Type B pancreatic cell (in vitro differentiated cells): ENCODE data around the gene ORAI2. TPM values are rescaled to one million over a fixed set of nuclear protein-coding genes. Genes with fewer than 3 reads are reported as not detected.

Experiments used
- DNase-seq: peaks from one replicate; pipeline ENCODE4 v3.0.0; 2021; ENCODE audit warnings: mixed read lengths; ENCODE audit not compliant: unreplicated experiment; ENCODE audit errors: extremely low spot score
- H3K27ac Mint-ChIP-seq: 2 replicates; pipeline ENCODE4 v1.8.0; 2021; ENCODE audit warnings: mild to moderate bottlenecking, mixed read lengths
- H3K27me3 Mint-ChIP-seq: 2 replicates; pipeline ENCODE4 v1.8.0; 2021; ENCODE audit warnings: mixed read lengths
- H3K36me3 Mint-ChIP-seq: 2 replicates; pipeline ENCODE4 v1.8.0; 2021; ENCODE audit warnings: mixed read lengths
- H3K4me1 Mint-ChIP-seq: one replicate; pipeline ENCODE4 v1.8.0; 2021; ENCODE audit warnings: mixed read lengths; ENCODE audit not compliant: unreplicated experiment
- H3K4me3 Mint-ChIP-seq: 2 replicates; pipeline ENCODE4 v1.8.0; 2021; ENCODE audit warnings: mild to moderate bottlenecking, mixed read lengths
- H3K9me3 Mint-ChIP-seq: 2 replicates; pipeline ENCODE4 v1.8.0; 2021; ENCODE audit warnings: mixed read lengths
- long read RNA-seq: library from polyadenylated mRNA; unstranded; transcript quantifications from one replicate; pipeline ENCODE4 v2.0.0, GENCODE V29; 2020
- total RNA-seq: library from RNA; stranded (reverse); gene quantifications from 2 replicates; pipeline ENCODE4 v1.2.1, GENCODE V29; 2021; ENCODE audit warnings: low replicate concordance
- TF ChIP-seq, protein P1 (sequence below): fragments of 200-600 bp; sonication (generic); conservative IDR thresholded peaks from 2 replicates; pipeline ENCODE4 v1.5.0; 2021; ENCODE audit warnings: antibody characterized with exemption, mild to moderate bottlenecking

ORAI2 gene
- total RNA-seq: 23.1 and 34.9 TPM in 2 replicates
- long read RNA-seq, partial matches to known transcripts: 0 of 4 reads
- long read RNA-seq, other reads (novel, unspliced or antisense): 2 of 4 reads

DNA sequence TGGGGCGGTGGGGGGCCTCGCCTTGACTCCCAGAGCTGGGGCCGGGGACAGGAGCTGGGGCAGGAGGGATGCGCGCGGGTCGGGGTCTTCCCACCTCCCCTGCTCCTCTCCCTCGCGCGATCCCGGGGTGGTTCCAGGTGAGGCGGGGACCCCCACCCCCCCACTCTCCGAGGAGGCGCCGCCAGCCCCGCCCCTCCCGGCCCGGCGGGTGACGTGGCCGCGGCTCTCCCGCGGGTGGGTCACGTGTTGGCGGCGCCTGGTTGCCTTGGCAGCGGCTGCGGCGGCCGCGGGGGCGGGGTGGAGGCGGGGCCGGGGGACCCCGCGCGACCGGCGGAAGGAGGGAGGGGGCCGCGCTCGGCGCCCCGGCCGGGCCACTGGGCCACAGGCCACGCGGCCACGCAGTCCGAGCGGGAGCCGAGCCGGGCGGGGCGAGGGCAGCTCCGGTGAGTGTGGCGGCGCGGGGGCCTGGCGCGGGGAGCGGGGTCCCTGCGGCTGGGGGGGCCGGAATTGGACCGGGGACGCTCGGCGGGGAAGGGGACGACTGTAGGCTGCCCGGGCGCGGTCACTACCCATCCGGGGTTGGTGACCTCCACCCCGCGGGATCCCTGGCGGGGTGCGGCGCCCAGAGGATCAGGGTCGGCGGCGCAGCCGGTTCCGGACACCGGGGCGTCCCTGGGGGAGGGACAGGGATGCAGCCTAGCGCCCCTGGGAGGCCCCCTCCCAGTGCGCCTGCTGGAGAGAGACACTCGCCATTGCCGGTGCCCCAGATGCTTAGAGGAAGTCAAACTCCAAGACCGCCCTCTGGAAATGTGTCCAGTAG, at the start of gene ORAI2:
Gene ORAI2, plus strand, starts transcription at position 357 of the 820 bp plus-strand sequence. CDS start 5,382 bp downstream, outside the sequence.
- peak within 1 kb of the TSS; percentile 90 for H3K4me3 Mint-ChIP-seq
- TF ChIP-seq, protein P1, sequence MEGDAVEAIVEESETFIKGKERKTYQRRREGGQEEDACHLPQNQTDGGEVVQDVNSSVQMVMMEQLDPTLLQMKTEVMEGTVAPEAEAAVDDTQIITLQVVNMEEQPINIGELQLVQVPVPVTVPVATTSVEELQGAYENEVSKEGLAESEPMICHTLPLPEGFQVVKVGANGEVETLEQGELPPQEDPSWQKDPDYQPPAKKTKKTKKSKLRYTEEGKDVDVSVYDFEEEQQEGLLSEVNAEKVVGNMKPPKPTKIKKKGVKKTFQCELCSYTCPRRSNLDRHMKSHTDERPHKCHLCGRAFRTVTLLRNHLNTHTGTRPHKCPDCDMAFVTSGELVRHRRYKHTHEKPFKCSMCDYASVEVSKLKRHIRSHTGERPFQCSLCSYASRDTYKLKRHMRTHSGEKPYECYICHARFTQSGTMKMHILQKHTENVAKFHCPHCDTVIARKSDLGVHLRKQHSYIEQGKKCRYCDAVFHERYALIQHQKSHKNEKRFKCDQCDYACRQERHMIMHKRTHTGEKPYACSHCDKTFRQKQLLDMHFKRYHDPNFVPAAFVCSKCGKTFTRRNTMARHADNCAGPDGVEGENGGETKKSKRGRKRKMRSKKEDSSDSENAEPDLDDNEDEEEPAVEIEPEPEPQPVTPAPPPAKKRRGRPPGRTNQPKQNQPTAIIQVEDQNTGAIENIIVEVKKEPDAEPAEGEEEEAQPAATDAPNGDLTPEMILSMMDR: no peak
- peak within 1 kb of the TSS; percentile 90 for H3K27ac Mint-ChIP-seq
- no peaks in the 10 kb centered on the region for H3K27me3 Mint-ChIP-seq
- peak; percentile 86 for DNase-seq
- H3K36me3 Mint-ChIP-seq: no peaks in the 10 kb centered on the region
- peaks cover 11% of the 10 kb centered on the region for H3K4me1 Mint-ChIP-seq
- no peaks in the 10 kb centered on the region for H3K9me3 Mint-ChIP-seq

DNA sequence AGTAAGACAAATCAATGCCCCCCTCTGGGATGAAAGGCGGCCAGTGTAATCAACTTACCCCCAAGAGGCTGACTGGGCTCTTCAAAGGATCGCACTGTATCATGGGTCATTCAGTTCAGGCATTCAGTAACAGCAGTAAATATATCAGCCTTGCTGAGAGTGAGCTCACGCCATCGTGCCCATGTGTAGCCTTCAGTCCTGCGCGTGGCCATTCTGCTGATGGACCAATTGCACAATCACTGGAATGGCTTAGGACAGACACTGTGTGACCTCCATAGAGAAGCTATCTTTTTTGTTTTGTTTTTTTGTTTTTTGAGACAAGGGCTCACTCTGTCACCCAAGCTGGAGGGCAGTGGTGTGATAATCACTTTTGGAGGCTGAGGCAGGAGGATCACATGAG, 46.3 kb upstream of the ORAI2 start:
- no peaks in the 10 kb centered on the region for H3K36me3 Mint-ChIP-seq
- H3K27ac Mint-ChIP-seq: no peak overlapping the region
- no peak for DNase-seq
- no peaks in the 10 kb centered on the region for H3K9me3 Mint-ChIP-seq
- TF ChIP-seq, protein P1: no peak
- no peaks in the 10 kb centered on the region for H3K4me1 Mint-ChIP-seq
- no peak overlapping the region for H3K4me3 Mint-ChIP-seq
- no peaks in the 10 kb centered on the region for H3K27me3 Mint-ChIP-seq

DNA sequence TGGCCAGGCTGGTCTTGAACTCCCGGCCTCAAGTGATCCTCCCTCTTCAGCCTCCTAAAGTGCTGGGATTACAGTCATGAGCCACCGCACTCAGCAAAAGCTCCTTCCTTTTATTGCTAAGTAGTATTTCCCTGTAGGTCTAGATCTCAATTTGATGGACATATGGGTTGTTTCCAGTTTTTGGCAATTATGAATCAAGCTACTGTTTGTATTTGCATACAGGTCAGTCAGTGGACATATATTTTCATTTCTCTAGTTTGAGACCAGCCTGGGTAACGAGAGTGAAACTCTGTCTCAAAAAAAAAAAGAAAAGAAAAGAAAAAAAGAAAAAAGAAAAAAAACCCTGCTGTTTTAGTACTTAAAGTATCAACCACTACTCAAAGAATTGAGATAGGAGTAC, 43.6 kb upstream of the ORAI2 start:
- Mint-ChIP-seq H3K27ac (no peak overlapping the region), H3K4me1 (no peaks in the 10 kb centered on the region), H3K36me3 (peaks cover 4% of the 10 kb centered on the region), H3K4me3 (no peak overlapping the region), H3K9me3 (no peaks in the 10 kb centered on the region), H3K27me3 (no peaks in the 10 kb centered on the region)
- DNase-seq: no peak
- TF ChIP-seq, protein P1: no peak

DNA sequence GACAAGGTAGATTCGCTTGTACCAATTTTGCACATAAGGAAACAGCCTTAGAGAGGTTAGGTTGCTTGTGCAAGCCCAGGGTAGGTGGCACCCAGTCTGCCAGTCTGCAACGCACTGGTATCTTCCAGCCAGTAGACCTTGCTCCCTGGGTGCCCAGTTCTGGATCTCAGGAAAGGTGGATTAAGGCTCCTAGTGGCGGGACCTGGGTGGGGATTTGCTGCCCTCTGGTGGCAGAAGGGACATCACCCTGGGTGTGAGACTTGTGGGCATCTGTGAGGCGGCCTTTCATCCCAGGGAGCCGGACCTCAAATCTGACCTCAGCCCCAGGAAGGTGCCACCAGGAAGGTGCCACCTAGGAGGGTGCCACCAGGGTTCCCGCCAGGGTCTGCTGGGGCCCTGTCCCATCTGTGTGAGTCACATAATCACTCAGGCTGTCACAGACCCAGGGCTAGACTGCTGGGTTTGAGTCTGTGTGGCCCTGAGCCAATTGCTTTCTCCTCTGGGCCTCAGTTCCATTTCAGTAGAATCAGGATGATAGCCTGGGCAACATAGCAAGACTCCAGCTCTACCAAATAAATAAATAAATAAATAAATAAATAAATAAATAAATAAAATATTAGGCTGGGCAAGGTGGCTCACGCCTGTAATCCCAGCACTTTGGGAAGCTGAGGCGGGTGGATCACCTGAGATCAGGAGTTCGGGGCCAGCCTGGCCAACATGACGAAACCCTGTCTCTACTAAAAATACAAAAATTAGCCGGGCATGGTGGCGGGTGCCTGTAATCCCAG, 42.5 kb upstream of the ORAI2 start:
- DNase-seq: peak; percentile 80
- Mint-ChIP-seq H3K9me3 (no peaks in the 10 kb centered on the region), H3K36me3 (peaks cover 4% of the 10 kb centered on the region), H3K4me1 (peaks cover 4% of the 10 kb centered on the region), H3K4me3 (no peak overlapping the region), H3K27me3 (no peaks in the 10 kb centered on the region), H3K27ac (peak overlapping the region; percentile 23)
- TF ChIP-seq, protein P1: peak; percentile 95

DNA sequence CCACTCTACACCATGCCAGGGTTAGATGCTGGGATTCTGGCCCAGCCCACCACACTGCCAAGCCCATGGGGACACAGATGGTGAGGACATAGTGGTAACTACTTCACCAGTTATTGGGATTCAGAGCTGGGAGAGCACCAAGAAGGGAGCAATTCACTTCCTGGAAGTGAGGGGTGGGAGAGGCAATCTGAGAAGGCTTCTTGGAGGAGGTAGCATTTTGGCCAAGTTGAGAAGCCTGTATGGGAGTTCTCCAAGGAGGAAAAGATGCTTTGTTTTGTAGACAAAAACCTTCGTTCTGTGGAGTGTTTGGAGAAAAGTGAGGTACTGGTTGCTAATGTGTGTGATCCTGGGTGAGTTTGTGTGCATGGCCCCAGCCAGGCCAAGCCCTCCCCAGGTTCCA, 41.0 kb upstream of the ORAI2 start:
- Mint-ChIP-seq H3K4me1 (peaks cover 9% of the 10 kb centered on the region), H3K27ac (peak overlapping the region; percentile 13), H3K9me3 (no peaks in the 10 kb centered on the region), H3K36me3 (peaks cover 4% of the 10 kb centered on the region), H3K4me3 (no peak overlapping the region), H3K27me3 (no peaks in the 10 kb centered on the region)
- TF ChIP-seq, protein P1: no peak
- no peak for DNase-seq
